OCI-LY1 (cell line): ENCODE results near the gene CCDC57.

ENCODE experiments used
- EZH2 ChIP-seq: fragments of 200-600 bp; sonication (generic), shearing (Covaris generic); IDR thresholded peaks from 2 replicates; pipeline ENCODE4 v1.8.0; 2017; ENCODE audit warnings: borderline replicate concordance, mixed run types, mild to moderate bottlenecking, antibody characterized with exemption, low read length, moderate library complexity, mixed read lengths
- TF ChIP-seq, protein P1 (sequence below): fragments of 200-600 bp; sonication (generic), shearing (Covaris generic); IDR thresholded peaks from 2 replicates; pipeline ENCODE4 v1.5.1; 2017; ENCODE audit warnings: mild to moderate bottlenecking, antibody characterized with exemption, low read length, moderate library complexity, mixed read lengths

DNA sequence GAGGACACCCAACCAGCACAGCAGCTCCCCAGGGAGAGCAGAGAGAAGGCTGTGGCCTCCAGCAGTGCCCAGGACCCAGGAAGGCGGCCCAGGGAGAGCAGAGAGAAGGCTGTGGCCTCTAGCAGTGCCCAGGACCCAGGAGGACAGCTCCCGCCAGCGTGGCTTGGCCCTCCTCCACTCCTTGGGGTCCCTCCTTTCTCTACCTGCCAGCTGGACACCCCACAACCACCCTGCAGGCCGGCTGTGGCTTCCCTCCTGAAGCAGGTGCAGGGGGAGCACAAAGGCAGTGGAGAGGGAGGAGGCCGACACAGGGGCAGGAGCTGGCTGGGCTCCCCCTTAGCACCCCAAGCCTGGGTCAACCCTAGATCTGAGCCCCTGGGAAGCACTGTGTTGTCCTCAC lies 60.5 kb downstream of the CCDC57 start:
- TF ChIP-seq, protein P1, sequence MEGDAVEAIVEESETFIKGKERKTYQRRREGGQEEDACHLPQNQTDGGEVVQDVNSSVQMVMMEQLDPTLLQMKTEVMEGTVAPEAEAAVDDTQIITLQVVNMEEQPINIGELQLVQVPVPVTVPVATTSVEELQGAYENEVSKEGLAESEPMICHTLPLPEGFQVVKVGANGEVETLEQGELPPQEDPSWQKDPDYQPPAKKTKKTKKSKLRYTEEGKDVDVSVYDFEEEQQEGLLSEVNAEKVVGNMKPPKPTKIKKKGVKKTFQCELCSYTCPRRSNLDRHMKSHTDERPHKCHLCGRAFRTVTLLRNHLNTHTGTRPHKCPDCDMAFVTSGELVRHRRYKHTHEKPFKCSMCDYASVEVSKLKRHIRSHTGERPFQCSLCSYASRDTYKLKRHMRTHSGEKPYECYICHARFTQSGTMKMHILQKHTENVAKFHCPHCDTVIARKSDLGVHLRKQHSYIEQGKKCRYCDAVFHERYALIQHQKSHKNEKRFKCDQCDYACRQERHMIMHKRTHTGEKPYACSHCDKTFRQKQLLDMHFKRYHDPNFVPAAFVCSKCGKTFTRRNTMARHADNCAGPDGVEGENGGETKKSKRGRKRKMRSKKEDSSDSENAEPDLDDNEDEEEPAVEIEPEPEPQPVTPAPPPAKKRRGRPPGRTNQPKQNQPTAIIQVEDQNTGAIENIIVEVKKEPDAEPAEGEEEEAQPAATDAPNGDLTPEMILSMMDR = no peak
- no peak for TF ChIP-seq EZH2
